ENCODE measurements around the gene ATG4B.

The ATG4B gene

GRCh38 chr2:241671457-241672240, 34.2 kb downstream of the ATG4B start:
- no peak overlapping the region for H3K27ac ChIP-seq
- no peaks in the 10 kb centered on the region for H3K27me3 ChIP-seq (ENCODE audit: control insufficient read depth, insufficient read depth, low read length)
- no peaks in the 10 kb centered on the region for H3K79me2 ChIP-seq
- no peak overlapping the region for H3K9ac ChIP-seq
- no peak overlapping the region for H2AFZ ChIP-seq
- H3K9me3 ChIP-seq (ENCODE audit: control insufficient read depth, low read length) = no peaks in the 10 kb centered on the region
- H3K36me3 ChIP-seq (ENCODE audit: control insufficient read depth, insufficient read depth, low read length) = no peaks in the 10 kb centered on the region
- H3K4me3 ChIP-seq (ENCODE audit: low read depth, low read length) = no peak overlapping the region
- no peaks in the 10 kb centered on the region for H3K4me1 ChIP-seq
- H3K4me2 ChIP-seq (ENCODE audit: low read length) = no peak overlapping the region
- no peak for TF ChIP-seq CTCF (IDR thresholded peaks at IDR 0.05)

GRCh38 chr2:241672243-241673188, 35.0 kb downstream of the ATG4B start:
- Histone ChIP-seq H3K36me3 (ENCODE audit: control insufficient read depth, insufficient read depth, low read length) (no peaks in the 10 kb centered on the region), H3K4me2 (ENCODE audit: low read length) (no peak overlapping the region), H3K9ac (no peak overlapping the region), H3K79me2 (no peaks in the 10 kb centered on the region), H3K4me3 (ENCODE audit: low read depth, low read length) (no peak overlapping the region), H3K27me3 (ENCODE audit: control insufficient read depth, insufficient read depth, low read length) (no peaks in the 10 kb centered on the region), H3K4me1 (no peaks in the 10 kb centered on the region), H3K27ac (no peak overlapping the region), H2AFZ (no peak overlapping the region), H3K9me3 (ENCODE audit: control insufficient read depth, low read length) (no peaks in the 10 kb centered on the region)
- no peak for TF ChIP-seq CTCF (IDR thresholded peaks at IDR 0.05)

GRCh38 chr2:241673189-241673663, 35.7 kb downstream of the ATG4B start:
- Histone ChIP-seq H3K79me2 (no peaks in the 10 kb centered on the region), H3K4me1 (no peaks in the 10 kb centered on the region), H3K9ac (no peak overlapping the region), H2AFZ (no peak overlapping the region), H3K27ac (no peak overlapping the region), H3K9me3 (ENCODE audit: control insufficient read depth, low read length) (no peaks in the 10 kb centered on the region), H3K4me2 (ENCODE audit: low read length) (no peak overlapping the region), H3K36me3 (ENCODE audit: control insufficient read depth, insufficient read depth, low read length) (no peaks in the 10 kb centered on the region), H3K27me3 (ENCODE audit: control insufficient read depth, insufficient read depth, low read length) (no peaks in the 10 kb centered on the region), H3K4me3 (ENCODE audit: low read depth, low read length) (no peak overlapping the region)
- no peak for TF ChIP-seq CTCF (IDR thresholded peaks at IDR 0.05)

- no peaks in the 10 kb centered on the region for H3K4me1 ChIP-seq
- no peak overlapping the region for H3K27ac ChIP-seq
- H3K4me3 ChIP-seq (ENCODE audit: low read depth, low read length) = no peak overlapping the region
- H3K36me3 ChIP-seq (ENCODE audit: control insufficient read depth, insufficient read depth, low read length) = no peaks in the 10 kb centered on the region
- no peak for TF ChIP-seq CTCF (IDR thresholded peaks at IDR 0.05)
- no peaks in the 10 kb centered on the region for H3K79me2 ChIP-seq
- H3K9ac ChIP-seq = no peak overlapping the region
- H2AFZ ChIP-seq = no peak overlapping the region
- no peak overlapping the region for H3K4me2 ChIP-seq (ENCODE audit: low read length)
- no peaks in the 10 kb centered on the region for H3K27me3 ChIP-seq (ENCODE audit: control insufficient read depth, insufficient read depth, low read length)
- no peaks in the 10 kb centered on the region for H3K9me3 ChIP-seq (ENCODE audit: control insufficient read depth, low read length)
Observed at GRCh38 chr2:241673797-241674725, 36.6 kb downstream of the ATG4B start.

Data from parathyroid adenoma (tissue), 2 donors.